GM18867 (cell line): Measurements from ENCODE around the gene TTC14.
"Not testable (repeated sequence)": the region's sequence is repeated elsewhere in the genome, so short reads cannot be mapped to it uniquely, and the experiment has no call there.

Source experiments
- ATAC-seq: cut with Tn5 transposase; IDR thresholded peaks from one replicate; pipeline ENCODE4 v1.9.1; 2021; ENCODE audit warnings: mild to moderate bottlenecking, moderate library complexity; ENCODE audit not compliant: unreplicated experiment

TTC14 gene

GRCh38 chr3:180601688-180602666, at the start of gene TTC14:
TSS of gene TTC14 (plus strand) at chr3:180602163. CDS start at chr3:180602262, 99 bp downstream.
- ATAC-seq, result peak; percentile 97

GRCh38 chr3:180563406-180563805, 38.6 kb upstream of the TTC14 start:
- no peak for ATAC-seq

- ATAC-seq, result no peak
These were observed 37.3 kb upstream of the TTC14 start for GRCh38 chr3:180564676-180565075.

GRCh38 chr3:180570238-180570637, 31.7 kb upstream of the TTC14 start:
- ATAC-seq, result no peak

- ATAC-seq, result peak; percentile 81
These were observed 29.9 kb upstream of the TTC14 start for GRCh38 chr3:180571831-180572598.

- no peak for ATAC-seq
These were observed 26.4 kb upstream of the TTC14 start for GRCh38 chr3:180575571-180575970.

GRCh38 chr3:180580934-180581333, 21.0 kb upstream of the TTC14 start:
- ATAC-seq, result no peak

- no peak for ATAC-seq
These were observed 11.6 kb upstream of the TTC14 start for GRCh38 chr3:180590396-180590795.

GRCh38 chr3:180593631-180594030, 8.3 kb upstream of the TTC14 start:
- not testable (repeated sequence) for ATAC-seq

GRCh38 chr3:180594631-180595558, 7.1 kb upstream of the TTC14 start:
- peak; percentile 77 for ATAC-seq

GRCh38 chr3:180595559-180595935, 6.4 kb upstream of the TTC14 start:
- no peak for ATAC-seq

- no peak for ATAC-seq
These were observed 1.5 kb upstream of the TTC14 start for GRCh38 chr3:180600473-180600872.

- no peak for ATAC-seq
These were observed 9.0 kb downstream of the TTC14 start for GRCh38 chr3:180611006-180611405.

GRCh38 chr3:180612364-180612763, 10.4 kb downstream of the TTC14 start:
- no peak for ATAC-seq

GRCh38 chr3:180615954-180616353, 14.0 kb downstream of the TTC14 start:
- ATAC-seq, result no peak

GRCh38 chr3:180617049-180617448, 15.1 kb downstream of the TTC14 start:
- no peak for ATAC-seq

GRCh38 chr3:180618563-180618962, 16.6 kb downstream of the TTC14 start:
- ATAC-seq, result not testable (repeated sequence)

- no peak for ATAC-seq
These were observed 17.8 kb downstream of the TTC14 start for GRCh38 chr3:180619723-180620122.

- peak; percentile 41 for ATAC-seq
These were observed 22.8 kb downstream of the TTC14 start for GRCh38 chr3:180624714-180625113.

GRCh38 chr3:180626844-180627243, 24.9 kb downstream of the TTC14 start:
- peak; percentile 98 for ATAC-seq

GRCh38 chr3:180630371-180630770, 28.4 kb downstream of the TTC14 start:
- no peak for ATAC-seq
